D721Med (cell line): Measurements from ENCODE around the gene MAJIN.

ENCODE experiments used
- DNase-seq: peaks from one replicate; pipeline ENCODE4 v3.0.0; 2011; ENCODE audit warnings: low spot score; ENCODE audit not compliant: insufficient read length
- FAIRE-seq: peaks from 2 replicates; lab custom pipeline; 2011; peaks lifted over from hg19 to GRCh38; lab: Jason Lieb, UNC
- CTCF ChIP-seq: IDR thresholded peaks from 2 replicates; pipeline ENCODE4 v1.5.1; 2012; ENCODE audit warnings: mild to moderate bottlenecking, control low read depth; ENCODE audit not compliant: insufficient read depth; ENCODE audit errors: missing control alignments

The MAJIN gene

GRCh38 chr11:64913171-64913727, 58.7 kb downstream of the MAJIN start:
- DNase-seq (no peak), FAIRE-seq (no peak)
- TF ChIP-seq CTCF: no peak

- no peak for FAIRE-seq
- no peak for TF ChIP-seq CTCF
- no peak for DNase-seq
These were observed 60.2 kb downstream of the MAJIN start for GRCh38 chr11:64911689-64912088.

GRCh38 chr11:64911142-64911541, 60.8 kb downstream of the MAJIN start:
- DNase-seq (no peak), FAIRE-seq (no peak)
- TF ChIP-seq CTCF: no peak

GRCh38 chr11:64910451-64911093, 61.3 kb downstream of the MAJIN start:
- no peak for DNase-seq
- FAIRE-seq: no peak
- TF ChIP-seq CTCF: no peak

GRCh38 chr11:64909653-64910343, 62.1 kb downstream of the MAJIN start:
- no peak for FAIRE-seq

GRCh38 chr11:64908766-64909165, 63.1 kb downstream of the MAJIN start:
- DNase-seq (no peak), FAIRE-seq (no peak)
- TF ChIP-seq CTCF: no peak

More at GRCh38 chr11:64909653-64910343, 62.1 kb downstream of the MAJIN start:
- no peak for TF ChIP-seq CTCF
- DNase-seq: no peak

- FAIRE-seq (no peak), DNase-seq (no peak)
- TF ChIP-seq CTCF: no peak
These were observed 65.6 kb downstream of the MAJIN start for GRCh38 chr11:64906314-64906635.
